NT2/D1 (cell line): ENCODE data around the gene PANK2.

Source experiments
- SUZ12 ChIP-seq: IDR thresholded peaks from 2 replicates; pipeline ENCODE4 v1.6.1; 2011; ENCODE audit not compliant: insufficient read length, insufficient read depth; ENCODE audit errors: extremely low read depth
- YY1 ChIP-seq: IDR thresholded peaks from 2 replicates; pipeline ENCODE4 v1.6.1; 2011; ENCODE audit not compliant: insufficient read length, insufficient read depth

DNA sequence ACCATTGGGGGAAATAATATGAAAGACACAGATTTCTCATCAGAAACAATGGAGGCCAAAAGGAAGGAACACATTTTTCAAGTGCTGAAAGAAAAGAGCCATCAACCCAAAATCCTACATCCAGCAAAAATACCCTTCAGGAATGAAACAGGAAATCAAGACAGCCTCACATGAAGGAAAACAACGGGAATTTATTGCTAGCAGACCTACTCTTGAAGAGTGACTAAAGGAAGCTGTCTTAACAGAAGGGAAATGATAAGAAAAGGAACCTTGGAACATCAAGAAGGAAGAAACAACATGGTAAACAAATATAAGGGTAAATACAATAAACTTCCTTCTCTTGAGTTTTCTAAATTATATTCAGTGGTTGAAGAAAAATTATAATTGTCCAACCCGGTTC, 82.0 kb downstream of the PANK2 start:
- TF ChIP-seq YY1 = no peak
- no peak for TF ChIP-seq SUZ12
